Neural cell (in vitro differentiated cells): ENCODE results near the gene INSIG1. TPM values are rescaled to one million over a fixed set of nuclear protein-coding genes. Genes with fewer than 3 reads are reported as not detected.

Experiments
- H2AFZ ChIP-seq: fragments of 200-600, 300-800 bp; sonication (generic), shearing (Covaris generic); 2 replicates; pipeline ENCODE4 v1.6.0; 2014; ENCODE audit warnings: low read depth, mild to moderate bottlenecking, antibody characterized with exemption, low read length, moderate library complexity
- H3F3A ChIP-seq: fragments of 200-600 bp; shearing (Covaris generic); 2 replicates; pipeline ENCODE4 v1.6.1; 2016; ENCODE audit warnings: mild to moderate bottlenecking, moderate library complexity, mixed read lengths, antibody characterized with exemption, low read length; ENCODE audit not compliant: insufficient read depth, poor library complexity, severe bottlenecking
- H3K27ac ChIP-seq: fragments of 200-600, 300-800 bp; sonication (generic), shearing (Covaris generic); 2 replicates; pipeline ENCODE4 v1.5.1; 2014; ENCODE audit warnings: mild to moderate bottlenecking, low read length, moderate library complexity
- H3K27me3 ChIP-seq: fragments of 300-800, 200-600 bp; sonication (generic), shearing (Covaris generic); 2 replicates; pipeline ENCODE4 v1.6.0; 2014; ENCODE audit warnings: mild to moderate bottlenecking, low read depth, low read length, moderate library complexity; ENCODE audit not compliant: insufficient read depth
- H3K36me3 ChIP-seq: fragments of 300-800, 200-600 bp; sonication (generic), shearing (Covaris generic); 2 replicates; pipeline ENCODE4 v1.5.1; 2014; ENCODE audit warnings: mild to moderate bottlenecking, antibody characterized with exemption, low read length, moderate library complexity; ENCODE audit not compliant: insufficient read depth
- H3K4me2 ChIP-seq: fragments of 300-800, 200-600 bp; sonication (generic), shearing (Covaris generic); 2 replicates; pipeline ENCODE4 v1.6.0; 2014; ENCODE audit warnings: mild to moderate bottlenecking, low read length
- H3K4me3 ChIP-seq: fragments of 300-800, 200-600 bp; sonication (generic), shearing (Covaris generic); 2 replicates; pipeline ENCODE4 v1.5.1; 2014; ENCODE audit warnings: mild to moderate bottlenecking, low read length, moderate library complexity
- H3K79me2 ChIP-seq: fragments of 200-600 bp; shearing (Covaris generic); replicated peaks from 2 replicates; pipeline ENCODE4 v1.6.0; 2014; ENCODE audit warnings: mild to moderate bottlenecking, low read length, moderate library complexity; ENCODE audit not compliant: insufficient read depth
- H3K9ac ChIP-seq: fragments of 300-800, 200-600 bp; sonication (generic), shearing (Covaris generic); 2 replicates; pipeline ENCODE4 v1.6.1; 2016; ENCODE audit warnings: mild to moderate bottlenecking, low read length, mixed read lengths
- H3K9me2 ChIP-seq: fragments of 200-600 bp; shearing (Covaris generic); 2 replicates; pipeline ENCODE4 v1.6.1; 2016; ENCODE audit warnings: mild to moderate bottlenecking, low read length, mixed read lengths; ENCODE audit not compliant: insufficient read depth
- H3K9me3 ChIP-seq: fragments of 200-600, 300-800 bp; sonication (generic), shearing (Covaris generic); 2 replicates; pipeline ENCODE4 v1.6.1; 2016; ENCODE audit warnings: mild to moderate bottlenecking, mixed run types, low read length, moderate library complexity, mixed read lengths
- H4K20me1 ChIP-seq: fragments of 200-600 bp; shearing (Covaris generic); 2 replicates; pipeline ENCODE4 v1.6.1; 2016; ENCODE audit warnings: mild to moderate bottlenecking, mixed run types; ENCODE audit not compliant: insufficient read depth
- EP300 ChIP-seq: fragments of 450-650 bp; conservative IDR thresholded peaks from 2 replicates; pipeline ENCODE4 v1.6.1; 2014; ENCODE audit warnings: antibody characterized with exemption, mild to moderate bottlenecking, moderate library complexity; ENCODE audit not compliant: poor library complexity, severe bottlenecking
- EZH2 ChIP-seq: fragments of 200-600, 300-800 bp; shearing (Covaris generic), sonication (generic); IDR thresholded peaks from 2 replicates; pipeline ENCODE4 v1.6.1; 2014; ENCODE audit warnings: antibody characterized with exemption, low read length, borderline replicate concordance, mild to moderate bottlenecking; ENCODE audit not compliant: insufficient read depth, poor library complexity, severe bottlenecking
- MXI1 ChIP-seq: fragments of 450-650 bp; conservative IDR thresholded peaks from 2 replicates; pipeline ENCODE4 v1.6.1; 2014; ENCODE audit warnings: antibody characterized with exemption, mild to moderate bottlenecking; ENCODE audit not compliant: poor library complexity, severe bottlenecking
- POLR2AphosphoS5 ChIP-seq: IDR thresholded peaks from 2 replicates; pipeline ENCODE4 v1.6.1; 2012
- RAD21 ChIP-seq: fragments of 450-650 bp; conservative IDR thresholded peaks from 2 replicates; pipeline ENCODE4 v1.6.1; 2014; ENCODE audit warnings: antibody characterized with exemption, mild to moderate bottlenecking, moderate library complexity
- REST ChIP-seq: IDR thresholded peaks from 2 replicates; pipeline ENCODE4 v1.6.1; 2012; ENCODE audit warnings: borderline replicate concordance
- SMC3 ChIP-seq: fragments of 450-650 bp; conservative IDR thresholded peaks from 2 replicates; pipeline ENCODE4 v1.6.1; 2014; ENCODE audit warnings: antibody characterized with exemption, mild to moderate bottlenecking, moderate library complexity; ENCODE audit not compliant: poor library complexity
- TAF1 ChIP-seq: IDR thresholded peaks from 2 replicates; pipeline ENCODE4 v1.6.1; 2012; ENCODE audit warnings: low read depth
- polyA plus RNA-seq: library from polyadenylated mRNA; depleted of rRNA; stranded (reverse); fragments of >200 nt; gene quantifications from 2 replicates; pipeline ENCODE4 v1.2.3, GENCODE V29; 2014
- TF ChIP-seq, protein P1 (sequence below): fragments of 450-650 bp; IDR thresholded peaks from 2 replicates; pipeline ENCODE4 v1.5.1; 2014; ENCODE audit warnings: antibody characterized with exemption, mild to moderate bottlenecking, moderate library complexity; ENCODE audit not compliant: poor library complexity, severe bottlenecking

Gene INSIG1
- polyA plus RNA-seq, 1 donor from 2014 or later: 71.0 TPM

- Histone ChIP-seq H3K36me3 (no peaks in the 10 kb centered on the region), H3K27ac (no peak overlapping the region), H3F3A (no peaks in the 10 kb centered on the region), H3K9ac (no peak overlapping the region), H3K4me2 (no peak overlapping the region), H3K9me2 (no peaks in the 10 kb centered on the region), H4K20me1 (no peaks in the 10 kb centered on the region), H2AFZ (no peak overlapping the region), H3K4me3 (no peak overlapping the region), H3K9me3 (no peaks in the 10 kb centered on the region), H3K79me2 (no peaks in the 10 kb centered on the region), H3K27me3 (no peaks in the 10 kb centered on the region)
- no peak for TF ChIP-seq SMC3
- no peak for TF ChIP-seq MXI1
- no peak for TF ChIP-seq POLR2AphosphoS5
- TF ChIP-seq EZH2: no peak
- TF ChIP-seq EP300: no peak
- TF ChIP-seq, protein P1, sequence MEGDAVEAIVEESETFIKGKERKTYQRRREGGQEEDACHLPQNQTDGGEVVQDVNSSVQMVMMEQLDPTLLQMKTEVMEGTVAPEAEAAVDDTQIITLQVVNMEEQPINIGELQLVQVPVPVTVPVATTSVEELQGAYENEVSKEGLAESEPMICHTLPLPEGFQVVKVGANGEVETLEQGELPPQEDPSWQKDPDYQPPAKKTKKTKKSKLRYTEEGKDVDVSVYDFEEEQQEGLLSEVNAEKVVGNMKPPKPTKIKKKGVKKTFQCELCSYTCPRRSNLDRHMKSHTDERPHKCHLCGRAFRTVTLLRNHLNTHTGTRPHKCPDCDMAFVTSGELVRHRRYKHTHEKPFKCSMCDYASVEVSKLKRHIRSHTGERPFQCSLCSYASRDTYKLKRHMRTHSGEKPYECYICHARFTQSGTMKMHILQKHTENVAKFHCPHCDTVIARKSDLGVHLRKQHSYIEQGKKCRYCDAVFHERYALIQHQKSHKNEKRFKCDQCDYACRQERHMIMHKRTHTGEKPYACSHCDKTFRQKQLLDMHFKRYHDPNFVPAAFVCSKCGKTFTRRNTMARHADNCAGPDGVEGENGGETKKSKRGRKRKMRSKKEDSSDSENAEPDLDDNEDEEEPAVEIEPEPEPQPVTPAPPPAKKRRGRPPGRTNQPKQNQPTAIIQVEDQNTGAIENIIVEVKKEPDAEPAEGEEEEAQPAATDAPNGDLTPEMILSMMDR: no peak
- no peak for TF ChIP-seq RAD21
- no peak for TF ChIP-seq REST
- no peak for TF ChIP-seq TAF1
Observed at GRCh38 chr7:155268921-155269650, 28.6 kb upstream of the INSIG1 start.

- Histone ChIP-seq H3K27me3 (no peaks in the 10 kb centered on the region), H2AFZ (no peak overlapping the region), H3K79me2 (no peaks in the 10 kb centered on the region)
Observed at GRCh38 chr7:155269766-155270585, 27.7 kb upstream of the INSIG1 start.

More at GRCh38 chr7:155269766-155270585, 27.7 kb upstream of the INSIG1 start:
- Histone ChIP-seq H3K27ac (no peak overlapping the region), H3F3A (no peaks in the 10 kb centered on the region), H3K4me2 (no peak overlapping the region), H3K4me3 (no peak overlapping the region), H3K9ac (no peak overlapping the region), H3K9me3 (no peaks in the 10 kb centered on the region), H3K9me2 (no peaks in the 10 kb centered on the region), H4K20me1 (no peaks in the 10 kb centered on the region), H3K36me3 (no peaks in the 10 kb centered on the region)
- TF ChIP-seq, protein P1: no peak
- no peak for TF ChIP-seq POLR2AphosphoS5
- no peak for TF ChIP-seq SMC3
- TF ChIP-seq REST: no peak
- TF ChIP-seq RAD21: no peak
- TF ChIP-seq MXI1: no peak
- no peak for TF ChIP-seq EP300
